HG02885 (cell line): ENCODE results near the gene NCL.

Experiments
- ATAC-seq: cut with Tn5 transposase; IDR thresholded peaks from one replicate; pipeline ENCODE4 v1.9.1; 2021; ENCODE audit warnings: mild to moderate bottlenecking; ENCODE audit not compliant: unreplicated experiment, poor library complexity

Gene NCL

GRCh38 chr2:231463698-231464575 lies at the start of gene NCL:
Gene NCL, minus strand, starts transcription at chr2:231464484. Its CDS starts 131 bp downstream, at chr2:231464353.
- ATAC-seq, result peak; percentile 91

- no peak for ATAC-seq
Observed at GRCh38 chr2:231513746-231514224, 49.5 kb upstream of the NCL start.

- no peak for ATAC-seq
Observed at GRCh38 chr2:231512222-231512621, 47.9 kb upstream of the NCL start.

GRCh38 chr2:231503766-231504165 lies 39.5 kb upstream of the NCL start:
- no peak for ATAC-seq

GRCh38 chr2:231502596-231502995 lies 38.3 kb upstream of the NCL start:
- no peak for ATAC-seq

GRCh38 chr2:231497651-231498050 lies 33.4 kb upstream of the NCL start:
- ATAC-seq, result no peak

GRCh38 chr2:231494669-231495068 lies 30.4 kb upstream of the NCL start:
- ATAC-seq, result no peak

- ATAC-seq, result no peak
Observed at GRCh38 chr2:231490801-231491200, 26.5 kb upstream of the NCL start.

GRCh38 chr2:231489990-231490389 lies 25.7 kb upstream of the NCL start:
- no peak for ATAC-seq

GRCh38 chr2:231488331-231488730 lies 24.0 kb upstream of the NCL start:
- ATAC-seq, result no peak

GRCh38 chr2:231486851-231487596 lies 22.7 kb upstream of the NCL start:
- ATAC-seq, result no peak

- no peak for ATAC-seq
Observed at GRCh38 chr2:231483398-231484329, 19.4 kb upstream of the NCL start.

- no peak for ATAC-seq
Observed at GRCh38 chr2:231482806-231483391, 18.6 kb upstream of the NCL start.

- no peak for ATAC-seq
Observed at GRCh38 chr2:231480781-231481180, 16.5 kb upstream of the NCL start.

- no peak for ATAC-seq
Observed at GRCh38 chr2:231479455-231479854, 15.2 kb upstream of the NCL start.

GRCh38 chr2:231476920-231477319 lies 12.6 kb upstream of the NCL start:
- no peak for ATAC-seq

GRCh38 chr2:231475965-231476364 lies 11.7 kb upstream of the NCL start:
- no peak for ATAC-seq

- ATAC-seq, result no peak
Observed at GRCh38 chr2:231472816-231473215, 8.5 kb upstream of the NCL start.

- ATAC-seq, result no peak
Observed at GRCh38 chr2:231470246-231470900, 6.1 kb upstream of the NCL start.
